GM21423 (cell line): ENCODE data around the gene TMEM132D.
"Not testable (repeated sequence)": the region's sequence is repeated elsewhere in the genome, so short reads cannot be mapped to it uniquely, and the experiment has no call there.

Experiments used
- ATAC-seq: cut with Tn5 transposase; IDR thresholded peaks from one replicate; pipeline ENCODE4 v1.9.1; 2021; ENCODE audit warnings: mild to moderate bottlenecking, moderate library complexity; ENCODE audit not compliant: unreplicated experiment

The TMEM132D gene

DNA sequence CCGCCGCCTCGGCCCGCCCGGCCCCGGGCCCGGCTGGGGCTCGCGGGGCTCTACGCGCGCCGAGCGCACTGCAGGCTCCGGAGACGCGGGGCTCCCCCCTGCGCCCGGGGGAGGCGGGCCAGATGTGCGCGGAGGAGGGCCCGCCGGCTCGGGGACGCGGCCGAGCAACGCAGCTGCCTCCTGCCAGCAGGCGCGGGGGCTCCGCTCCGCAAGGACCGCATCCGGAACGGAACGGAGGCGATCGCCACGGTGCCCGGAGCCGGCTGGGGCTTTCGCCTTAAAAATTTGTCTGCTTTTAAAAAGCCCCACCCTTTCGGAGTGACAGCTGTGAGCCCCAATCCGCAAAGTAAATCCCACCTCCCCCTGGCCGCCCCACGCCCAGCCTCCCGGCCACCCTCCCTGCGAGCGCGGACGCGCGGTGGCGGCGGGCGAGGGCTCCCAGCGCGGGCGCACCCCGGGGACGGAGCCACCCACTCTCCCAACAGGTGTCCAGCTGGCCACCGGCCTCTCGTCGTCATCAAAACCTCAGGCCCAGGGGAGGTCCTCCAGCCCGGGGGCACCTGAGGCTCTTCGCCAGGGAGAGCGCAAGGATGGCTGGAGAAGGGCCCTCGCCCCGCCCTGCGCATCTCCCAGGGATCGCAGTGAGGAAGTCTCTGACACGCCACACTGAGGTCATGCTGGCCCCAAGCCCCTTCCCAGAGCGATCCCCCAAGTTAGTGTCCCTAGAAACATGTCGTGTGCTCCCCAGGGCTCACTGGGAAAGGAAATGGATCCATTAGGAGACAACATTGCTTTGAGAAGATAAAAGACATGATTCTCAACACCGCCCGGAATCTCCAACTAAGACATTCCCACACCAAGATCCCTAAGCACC is at the start of gene TMEM132D:
TSS of gene TMEM132D (minus strand) at position 70 of the 874 bp plus-strand sequence.
- no peak for ATAC-seq

- no peak for ATAC-seq
Observed at GRCh38 chr12:129949651-129950050, 45.8 kb upstream of the TMEM132D start.

DNA sequence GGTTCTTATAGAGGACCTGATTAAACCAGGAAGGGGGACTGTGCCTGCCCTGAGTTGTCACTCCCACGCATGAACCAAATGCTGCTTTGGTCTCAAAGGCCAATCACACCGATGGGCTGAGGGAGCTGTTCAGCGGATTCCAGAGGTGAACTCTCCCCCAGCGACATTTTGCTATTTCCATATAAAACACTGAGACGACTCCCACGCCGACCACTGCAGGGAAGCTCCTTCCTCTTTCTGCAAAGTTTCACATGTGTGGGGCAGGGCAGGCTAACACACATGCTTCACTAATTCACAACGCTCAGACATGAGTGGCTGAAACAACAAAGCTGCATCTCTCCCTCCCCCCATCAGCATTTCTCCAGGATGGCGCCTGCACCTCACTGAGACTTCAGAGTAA is 37.8 kb upstream of the TMEM132D start:
- no peak for ATAC-seq

- no peak for ATAC-seq
Observed at GRCh38 chr12:129938089-129938488, 34.3 kb upstream of the TMEM132D start.

DNA sequence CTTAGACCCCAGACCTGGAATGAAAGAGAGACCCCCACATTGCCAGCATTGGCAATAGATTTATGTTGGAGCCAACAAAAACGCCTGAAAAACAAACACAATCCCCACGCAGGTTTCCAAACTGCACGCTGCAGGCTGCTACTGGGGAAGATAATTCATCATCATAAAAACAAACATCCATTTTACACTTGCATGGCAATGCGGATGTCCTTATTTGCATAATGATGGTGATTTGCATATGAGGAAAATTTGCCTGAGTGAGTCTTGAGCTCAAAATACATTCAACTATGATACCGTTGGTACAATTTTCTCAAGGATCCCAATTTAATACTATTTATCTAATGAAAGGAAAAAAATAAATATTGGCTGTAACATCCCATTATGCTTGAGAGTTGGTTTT is 33.6 kb upstream of the TMEM132D start:
- no peak for ATAC-seq

- no peak for ATAC-seq
Observed at GRCh38 chr12:129928643-129929042, 24.8 kb upstream of the TMEM132D start.

DNA sequence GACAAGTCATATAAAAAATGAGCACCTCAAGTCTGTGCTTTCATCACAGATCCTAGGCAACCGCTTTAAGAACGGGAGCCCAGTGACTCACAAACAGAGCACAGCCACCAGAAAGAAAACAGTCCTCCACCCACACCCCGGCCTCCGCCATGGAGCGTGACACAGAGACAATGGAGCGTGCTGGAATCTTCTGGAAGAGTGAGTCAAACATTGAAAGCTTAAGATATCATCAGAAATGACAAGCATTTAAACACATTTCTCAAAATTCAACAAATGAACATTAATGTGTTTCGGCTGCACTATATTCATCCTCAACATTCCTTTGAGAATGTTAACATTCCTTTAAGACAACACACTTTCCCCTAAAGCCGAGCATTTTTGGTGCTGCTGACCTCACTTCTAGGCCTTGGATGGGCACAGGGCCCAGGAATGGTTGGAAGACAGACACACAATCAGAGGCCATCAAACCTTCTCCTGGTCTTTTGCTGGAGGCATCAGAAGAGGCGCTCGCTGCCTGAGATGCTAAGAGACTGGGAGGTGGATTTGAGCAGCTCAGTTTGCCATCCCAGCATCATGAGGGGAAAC is 23.6 kb upstream of the TMEM132D start:
- no peak for ATAC-seq

GRCh38 chr12:129911428-129912049 is 7.7 kb upstream of the TMEM132D start:
- peak; percentile 68 for ATAC-seq

DNA sequence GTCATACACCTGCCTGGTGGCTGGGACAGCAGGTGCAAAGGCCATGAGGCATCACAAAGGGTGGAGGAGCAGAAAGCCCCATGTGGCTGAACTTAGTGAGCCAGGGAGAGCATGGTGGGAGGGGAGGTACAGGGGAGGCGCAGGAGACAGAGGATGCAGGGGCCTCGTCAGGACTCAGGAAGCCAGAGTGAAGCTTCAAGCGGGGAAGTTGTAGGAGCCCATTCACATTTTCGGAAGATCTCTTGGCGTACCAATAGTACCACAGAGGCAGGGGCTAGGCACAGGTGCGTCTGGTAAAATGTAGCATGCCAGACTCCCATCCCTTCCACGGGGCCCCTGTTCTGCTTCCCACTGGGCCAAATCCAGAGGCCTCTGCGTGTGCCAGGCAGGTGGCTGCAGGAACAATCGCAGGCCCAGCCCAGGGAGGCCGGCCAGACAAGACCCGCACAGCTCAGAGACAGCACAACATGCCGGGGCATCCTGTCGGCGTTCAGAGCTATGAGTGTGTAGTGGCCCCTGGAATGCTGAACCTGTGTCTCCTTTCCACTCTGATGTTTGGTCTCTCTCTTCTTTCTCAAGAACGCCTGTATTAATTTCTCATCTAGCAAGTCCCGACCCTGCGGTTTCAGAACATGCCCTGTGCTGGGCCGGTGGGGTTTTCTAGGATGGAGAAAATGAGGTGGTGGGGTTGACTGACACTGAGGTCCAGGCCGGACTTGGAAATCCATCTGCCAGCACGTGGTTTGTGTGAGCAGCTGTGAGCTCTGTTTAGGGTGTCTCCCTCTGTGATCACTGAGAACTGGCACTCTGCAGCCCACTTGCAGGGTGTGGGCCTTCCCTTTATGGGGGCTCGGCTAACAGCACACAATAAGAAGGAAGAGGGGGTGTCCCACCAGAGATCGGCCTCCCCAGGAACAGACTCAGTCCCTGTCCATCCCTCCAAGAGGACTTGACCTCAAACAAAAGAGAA is 5.5 kb upstream of the TMEM132D start:
- no peak for ATAC-seq

DNA sequence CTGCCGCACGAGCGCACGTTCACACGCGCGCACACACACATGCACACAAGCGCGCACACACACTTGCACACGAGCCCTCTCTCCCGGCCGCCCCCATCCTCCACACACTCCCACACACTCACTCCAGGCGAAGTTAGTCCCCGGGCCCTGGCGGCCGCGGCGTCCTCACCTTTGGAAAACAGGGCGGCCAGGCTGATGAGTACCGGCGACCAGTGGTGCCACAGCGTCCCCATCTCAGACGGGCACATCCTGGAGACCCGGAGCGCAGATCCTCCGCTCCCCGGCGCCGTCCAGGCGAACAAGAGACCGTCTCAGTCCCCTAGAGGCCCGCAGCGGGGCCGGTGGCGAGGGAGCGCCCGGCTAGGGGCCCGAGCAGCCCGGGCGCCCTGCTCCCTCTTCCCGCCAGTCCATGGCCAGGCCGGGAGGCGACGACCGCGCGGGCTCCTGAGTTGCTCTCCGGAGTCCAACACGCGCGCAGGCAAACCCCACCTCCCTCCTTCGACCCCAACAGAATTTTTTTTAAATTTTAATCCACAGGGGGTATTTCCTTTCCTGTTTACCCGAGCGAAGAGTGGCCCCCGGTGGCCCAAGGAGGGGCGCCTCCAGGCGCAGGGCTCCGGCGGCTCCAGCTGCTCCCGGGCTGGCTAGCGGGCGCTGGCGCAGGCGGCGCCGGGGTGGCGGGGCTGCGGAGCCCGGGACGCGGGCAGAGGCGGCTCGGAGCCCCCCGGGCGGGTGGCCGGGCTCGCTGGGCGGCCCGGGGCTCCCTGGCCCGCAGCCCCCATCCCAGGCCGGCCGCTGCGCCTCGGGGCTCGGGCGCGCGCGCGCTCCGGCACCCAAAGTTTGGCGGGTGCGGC is 506 bp downstream of the TMEM132D start:
- ATAC-seq, result no peak

GRCh38 chr12:129902371-129903091 is 1.3 kb downstream of the TMEM132D start:
- no peak for ATAC-seq

DNA sequence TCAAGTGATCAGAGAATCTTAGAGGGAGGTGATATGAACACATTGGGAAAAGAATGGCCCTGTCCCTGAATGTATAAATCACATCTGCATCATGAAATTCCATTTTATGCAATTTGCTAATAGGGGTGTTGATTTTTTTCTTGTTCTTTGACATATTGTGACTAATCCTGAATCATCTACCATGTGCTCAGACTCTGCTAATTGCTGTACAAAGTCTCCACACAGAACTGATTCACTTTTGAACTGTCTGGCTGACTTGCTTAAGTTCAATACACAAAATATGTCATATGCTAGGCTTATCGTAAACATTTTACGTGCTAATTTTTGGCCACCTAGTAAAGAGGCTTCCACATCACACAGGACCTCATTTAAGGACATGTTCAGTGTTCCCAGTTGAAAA is 2.6 kb downstream of the TMEM132D start:
- no peak for ATAC-seq

GRCh38 chr12:129900306-129900705 is 3.5 kb downstream of the TMEM132D start:
- no peak for ATAC-seq

- ATAC-seq, result not testable (repeated sequence)
Observed at GRCh38 chr12:129899045-129899444, 4.8 kb downstream of the TMEM132D start.

DNA sequence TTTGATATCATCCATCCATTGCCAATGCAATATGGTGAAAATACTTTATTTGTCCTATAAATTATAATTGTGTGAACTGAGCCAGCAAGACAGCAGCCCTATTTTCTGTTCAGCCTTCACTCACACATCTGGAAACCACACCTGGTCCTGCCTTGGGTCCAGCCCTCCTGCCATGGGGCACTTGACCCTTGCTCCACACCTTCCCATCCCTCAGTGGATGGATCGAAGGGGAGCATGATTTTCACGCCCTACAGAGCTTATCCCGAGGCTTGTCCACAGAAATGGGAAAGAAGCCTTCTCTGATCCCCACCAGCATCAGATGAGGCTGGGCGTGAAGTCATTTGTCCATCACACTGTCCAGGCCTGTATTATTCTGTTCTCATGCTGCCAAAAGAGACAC is 10.1 kb downstream of the TMEM132D start:
- no peak for ATAC-seq

DNA sequence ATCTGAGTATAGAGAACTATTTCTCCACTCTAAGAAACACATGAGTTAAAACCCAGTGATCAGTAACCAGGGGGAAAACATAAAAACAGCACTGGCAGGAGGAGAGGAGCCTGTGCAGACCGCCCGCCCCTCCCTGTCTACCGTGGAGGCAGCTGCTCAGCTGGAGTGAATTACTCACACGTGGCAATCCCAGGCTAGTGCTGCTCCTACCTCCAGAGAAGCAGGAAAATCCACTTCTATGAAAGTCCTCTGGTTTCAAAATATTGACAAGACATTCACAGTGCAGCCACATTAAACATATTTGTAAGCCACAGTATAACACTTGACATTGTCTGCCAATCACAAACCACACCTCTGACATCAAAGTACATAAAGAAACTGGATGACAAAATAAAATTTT is 16.7 kb downstream of the TMEM132D start:
- no peak for ATAC-seq

GRCh38 chr12:129886541-129886940 is 17.3 kb downstream of the TMEM132D start:
- no peak for ATAC-seq

- no peak for ATAC-seq
Observed at GRCh38 chr12:129885287-129885686, 18.5 kb downstream of the TMEM132D start.

DNA sequence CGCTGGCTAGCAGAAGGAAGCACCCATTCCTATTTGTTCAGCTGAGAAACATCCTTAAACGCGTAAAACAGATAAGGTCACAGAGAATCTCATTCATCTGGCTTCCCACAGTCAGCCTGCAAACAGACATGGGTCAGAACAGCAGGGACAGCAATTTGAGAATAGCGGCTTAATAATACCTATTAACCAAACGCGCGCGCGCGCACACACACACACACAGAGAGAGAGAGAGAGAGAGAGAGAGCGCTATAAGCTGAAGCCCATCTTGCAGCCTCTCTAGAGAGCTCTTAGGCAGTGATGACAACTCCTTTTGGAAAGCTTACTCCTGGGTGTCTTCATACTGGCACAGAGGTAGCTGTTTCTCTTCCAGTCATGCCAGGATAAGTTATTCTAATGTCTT is 26.4 kb downstream of the TMEM132D start:
- ATAC-seq, result no peak
